Measurements from ENCODE around the gene PACS1.
"Not testable (repeated sequence)": the region's sequence is repeated elsewhere in the genome, so short reads cannot be mapped to it uniquely, and the experiment has no call there.

PACS1 gene

GRCh38 chr11:66230156-66230555 is 160.1 kb downstream of the PACS1 start:
- no peak for DNase-seq

DNA sequence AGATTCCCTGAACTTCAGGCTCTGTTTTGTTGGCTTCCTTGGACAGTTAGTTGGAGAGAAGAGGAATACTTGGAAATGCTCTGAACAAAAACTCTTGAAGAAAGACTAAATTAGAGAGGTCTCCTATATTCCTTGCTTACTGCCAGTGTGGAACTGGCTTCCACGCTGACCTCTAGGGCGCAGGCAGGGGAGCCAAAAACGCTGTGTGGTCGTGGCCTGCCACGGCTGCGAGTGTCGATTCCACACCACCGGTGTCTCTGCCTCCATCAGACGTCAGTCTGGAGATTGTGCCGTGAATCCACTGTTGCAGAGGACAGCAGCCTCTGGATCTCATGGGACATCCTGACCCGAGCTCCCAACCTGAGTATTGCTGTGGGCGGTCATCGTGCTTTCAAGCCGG is 160.9 kb downstream of the PACS1 start:
- DNase-seq, result no peak

GRCh38 chr11:66231561-66231960 is 161.5 kb downstream of the PACS1 start:
- DNase-seq, result no peak

- no peak for DNase-seq
Measured at GRCh38 chr11:66232769-66233168, 162.7 kb downstream of the PACS1 start.

DNA sequence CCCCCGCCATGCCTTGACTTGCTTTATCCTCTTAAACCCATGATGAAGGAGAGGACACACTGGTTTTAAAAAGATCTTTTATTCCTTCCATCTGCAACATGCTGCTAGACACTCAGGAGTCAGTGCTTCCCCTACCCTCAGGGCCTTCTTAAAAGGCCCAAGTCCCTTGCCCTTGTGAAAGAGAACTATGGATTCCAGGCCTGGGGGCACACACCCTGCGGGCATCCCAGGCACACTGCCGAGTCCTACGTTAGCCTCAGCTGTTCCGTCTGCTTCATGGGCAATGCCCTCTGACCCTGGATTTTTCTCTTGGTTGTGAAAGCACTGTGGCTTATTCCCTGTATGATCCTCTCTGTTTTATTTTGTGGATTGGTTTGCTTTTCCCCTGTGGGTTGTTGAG is 163.2 kb downstream of the PACS1 start:
- no peak for DNase-seq

DNA sequence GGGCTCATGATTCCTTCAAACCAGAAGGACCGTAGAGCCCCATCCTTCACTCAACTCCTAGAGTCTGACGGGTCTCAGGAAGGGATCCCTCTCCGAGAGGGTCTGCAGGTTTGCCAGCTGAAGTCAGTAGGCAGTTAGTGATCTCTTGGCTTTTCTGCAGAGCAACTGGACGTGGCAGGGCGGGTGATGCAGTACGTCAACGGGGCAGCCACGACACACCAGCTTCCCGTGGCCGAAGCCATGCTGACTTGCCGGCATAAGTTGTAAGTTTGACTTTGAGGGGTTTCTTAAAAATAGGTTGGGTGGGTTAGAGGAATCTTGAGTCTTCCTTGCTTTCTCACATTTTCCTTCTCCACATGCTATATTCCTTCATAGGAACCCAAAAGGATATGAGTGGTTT is 165.1 kb downstream of the PACS1 start:
- no peak for DNase-seq

DNA sequence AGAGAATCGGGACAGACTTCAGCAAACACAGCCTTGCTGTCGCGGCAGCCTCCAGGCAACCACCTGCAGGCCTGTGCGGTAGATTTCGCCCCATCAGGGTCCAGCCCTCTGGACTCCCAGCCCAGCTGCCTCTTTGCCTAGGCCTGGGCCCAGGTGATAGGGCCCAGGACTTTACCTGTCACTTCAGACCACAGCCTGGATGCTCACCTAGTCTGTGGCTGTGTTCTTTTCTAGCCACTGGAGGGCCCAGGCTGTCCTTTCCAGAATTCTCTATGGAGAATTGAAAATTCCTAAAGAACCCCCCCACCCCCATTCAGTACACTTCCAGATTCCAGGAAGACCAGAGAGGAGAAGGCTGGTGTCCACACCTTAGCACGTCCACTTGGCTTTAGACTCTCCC is 167.8 kb downstream of the PACS1 start:
- DNase-seq, result no peak

- no peak for DNase-seq
Measured at GRCh38 chr11:66238786-66239413, 168.8 kb downstream of the PACS1 start.

- DNase-seq, result no peak
Measured at GRCh38 chr11:66239511-66239910, 169.4 kb downstream of the PACS1 start.

DNA sequence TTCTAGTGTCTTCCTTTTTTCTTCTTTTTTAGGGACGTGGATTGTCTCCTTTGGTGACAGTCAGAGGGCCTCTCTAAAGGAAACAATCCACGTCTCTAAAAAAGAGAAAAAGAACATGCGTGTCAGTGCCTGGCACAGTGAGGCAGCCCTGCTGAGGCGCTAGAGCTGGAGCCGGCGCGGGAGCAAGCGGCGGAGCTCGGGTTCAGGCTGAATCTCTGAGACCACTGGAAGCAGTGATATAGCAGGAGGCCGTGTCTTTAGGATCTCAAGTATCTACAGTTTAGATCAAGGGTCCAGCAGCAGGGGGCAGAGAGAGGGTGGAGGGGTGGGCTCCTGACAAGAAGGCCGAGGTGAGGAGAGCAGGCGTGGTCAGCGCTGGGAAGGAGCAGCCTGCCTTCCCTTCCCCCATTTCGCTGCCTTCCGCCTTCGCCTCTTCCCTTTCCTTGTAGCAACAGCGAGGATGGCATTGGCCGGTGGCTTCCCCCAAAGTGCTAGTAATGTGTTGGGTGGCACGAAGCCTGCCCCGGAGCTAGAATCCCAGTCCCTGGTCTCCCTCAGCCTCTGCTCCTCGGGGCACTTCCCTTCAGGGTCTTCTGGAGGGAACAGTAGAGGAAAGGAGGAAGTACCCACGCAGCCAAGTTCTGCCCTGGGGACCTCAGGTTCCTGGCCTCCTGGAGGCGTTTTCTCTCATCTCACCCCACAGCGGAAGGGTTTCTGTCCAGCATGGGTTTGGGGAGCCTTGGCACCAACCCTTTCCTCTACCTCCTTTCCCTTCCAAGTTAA is 170.1 kb downstream of the PACS1 start:
- no peak for DNase-seq

DNA sequence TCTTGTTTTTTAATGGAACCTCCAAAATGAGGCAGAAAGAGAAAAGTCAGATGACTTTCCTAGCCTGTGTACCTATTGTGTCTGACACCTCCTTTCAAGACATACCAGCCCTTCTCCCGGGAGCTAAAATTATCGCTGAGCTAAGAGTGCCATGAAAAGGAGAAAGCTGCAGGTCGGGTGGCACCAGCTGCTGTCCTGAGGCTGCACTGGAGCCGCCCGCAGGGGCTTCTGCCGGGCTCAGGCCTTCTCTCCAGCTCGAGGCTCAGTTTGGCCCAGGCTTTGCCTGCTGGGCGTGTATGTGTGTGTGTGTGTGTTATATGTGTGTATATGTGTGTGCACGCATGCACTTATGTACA is 170.7 kb downstream of the PACS1 start:
- no peak for DNase-seq

DNA sequence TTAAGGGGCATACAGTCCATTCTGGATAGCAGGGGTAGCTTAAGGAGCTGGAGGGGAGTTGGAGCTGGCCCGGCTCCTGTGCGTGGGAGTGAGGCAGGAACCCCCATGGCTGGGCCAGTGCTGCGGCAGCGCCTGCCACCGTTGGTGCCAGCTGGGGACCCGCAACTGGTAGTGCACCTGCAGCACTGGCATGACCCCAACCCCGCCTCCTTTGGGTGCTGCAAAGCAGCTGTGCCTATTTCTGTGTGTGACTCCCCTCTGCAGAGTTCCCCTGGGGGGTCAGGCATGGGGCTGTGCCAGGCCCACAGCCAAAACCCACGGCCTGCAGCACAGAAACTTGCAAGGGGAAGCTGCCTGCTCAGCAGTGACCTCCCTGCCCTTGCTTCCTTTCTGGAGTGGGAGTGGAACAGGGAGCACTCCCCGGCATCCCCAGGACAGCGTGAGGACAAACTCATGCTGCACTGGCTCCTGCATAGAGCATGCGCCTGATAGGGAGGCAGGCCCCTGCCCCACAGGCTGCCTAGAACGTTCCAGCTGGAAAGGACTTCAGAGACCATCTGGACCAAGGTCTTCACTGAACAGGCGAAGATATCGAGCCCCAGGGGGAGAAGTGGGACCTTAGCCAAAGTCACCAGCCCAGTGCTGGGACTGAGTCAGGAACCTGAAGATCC is 172.2 kb downstream of the PACS1 start:
- DNase-seq, result no peak

GRCh38 chr11:66243782-66244535 is 173.9 kb downstream of the PACS1 start:
- no peak for DNase-seq

DNA sequence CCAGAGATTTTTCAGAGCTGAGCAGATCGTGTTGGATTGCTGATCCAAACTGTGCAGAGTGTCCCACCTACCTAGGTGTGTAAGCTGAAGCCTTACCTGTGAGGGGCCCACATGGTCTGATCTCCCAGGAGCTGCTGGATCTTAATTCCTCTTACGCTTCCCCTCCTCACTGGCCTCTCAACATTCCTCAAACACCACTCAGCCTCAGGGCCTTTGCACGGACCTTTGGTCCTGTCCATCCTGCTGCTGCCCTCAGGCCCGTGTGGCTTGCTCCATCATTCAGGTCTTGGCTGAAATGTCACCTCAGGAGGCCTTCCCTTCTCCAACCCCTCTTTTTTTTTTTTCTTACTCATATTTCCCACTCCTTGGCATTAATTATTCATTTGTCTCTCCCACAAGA is 177.2 kb downstream of the PACS1 start:
- no peak for DNase-seq

DNA sequence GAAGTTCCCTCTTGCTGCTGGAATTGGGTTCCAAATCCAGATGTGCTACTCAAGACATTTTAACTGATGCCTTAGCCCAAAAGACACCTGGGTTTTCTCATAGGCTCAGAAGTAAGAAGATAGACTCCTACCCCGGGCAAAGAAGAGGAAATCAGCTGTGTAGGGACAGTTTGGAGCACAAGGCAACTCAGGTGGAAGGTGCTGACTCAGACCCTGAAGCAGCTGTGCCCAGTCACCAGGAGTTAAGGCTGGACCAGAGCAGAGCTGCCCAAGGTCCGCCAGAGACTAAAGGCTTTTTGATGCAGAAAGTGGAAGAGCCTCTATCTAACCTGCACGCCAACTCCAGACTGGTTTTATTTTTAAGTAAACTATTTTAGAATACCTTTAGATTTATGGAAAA is 177.7 kb downstream of the PACS1 start:
- DNase-seq, result no peak

GRCh38 chr11:66248903-66249302 is 178.8 kb downstream of the PACS1 start:
- DNase-seq, result no peak

GRCh38 chr11:66251809-66252208 is 181.7 kb downstream of the PACS1 start:
- DNase-seq, result no peak

- not testable (repeated sequence) for DNase-seq
Measured at GRCh38 chr11:66253081-66253480, 183.0 kb downstream of the PACS1 start.

- no peak for DNase-seq
Measured at GRCh38 chr11:66258473-66258893, 188.4 kb downstream of the PACS1 start.

DNA sequence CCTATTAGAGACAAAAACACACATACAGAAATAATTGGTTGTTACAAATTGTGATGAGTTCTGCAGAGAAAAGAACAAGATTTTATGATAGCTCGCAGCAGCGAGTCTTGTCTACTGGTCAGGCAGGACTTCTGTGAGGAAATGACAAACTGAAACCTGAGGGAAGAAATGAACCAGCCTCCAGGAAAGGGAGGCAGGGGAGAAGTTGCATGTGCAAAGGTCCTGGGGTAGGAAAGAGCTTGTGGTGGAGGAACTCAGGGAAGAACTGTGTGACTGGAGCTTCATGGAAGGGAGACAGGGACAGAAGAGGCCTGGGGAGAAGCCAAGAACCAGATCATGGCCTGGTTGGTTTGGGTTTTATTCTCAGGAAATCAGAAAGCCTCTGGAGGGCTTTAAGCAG is 189.2 kb downstream of the PACS1 start:
- DNase-seq, result no peak

DNA sequence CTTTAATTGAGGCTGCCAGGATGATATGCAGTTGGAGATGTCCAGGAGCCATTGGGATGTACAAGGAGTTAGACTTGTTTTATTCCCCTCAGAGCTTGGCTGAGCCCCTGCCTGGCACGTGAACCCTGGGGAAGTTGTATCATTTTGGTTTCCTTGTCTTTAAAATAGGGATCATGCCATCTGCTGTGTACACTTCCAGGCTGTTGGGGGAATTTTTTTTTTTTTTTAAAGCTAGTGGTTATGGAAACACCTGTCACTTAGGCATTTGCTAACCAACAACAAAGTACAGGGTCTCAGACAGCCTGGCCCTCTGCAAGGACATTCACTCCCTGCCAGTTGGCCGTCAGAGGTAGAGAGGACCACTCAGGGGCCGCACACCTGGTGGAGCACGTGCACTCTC is 189.9 kb downstream of the PACS1 start:
- DNase-seq, result no peak

DNA sequence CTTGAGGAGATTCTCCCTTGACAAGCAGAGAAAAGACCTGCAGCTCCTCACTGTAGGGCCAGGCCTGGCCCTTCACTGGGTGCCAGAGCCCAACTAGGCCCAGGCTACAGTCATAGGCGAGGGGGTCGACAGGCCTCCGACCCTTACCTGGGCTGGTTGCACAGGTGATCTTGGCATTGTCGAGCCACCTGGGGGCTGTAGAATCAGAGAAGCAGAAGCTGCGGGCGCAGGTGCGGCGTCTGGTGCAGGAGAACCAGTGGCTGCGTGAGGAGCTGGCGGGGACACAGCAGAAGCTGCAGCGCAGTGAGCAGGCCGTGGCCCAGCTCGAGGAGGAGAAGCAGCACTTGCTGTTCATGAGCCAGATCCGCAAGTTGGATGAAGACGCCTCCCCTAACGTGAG is 191.5 kb downstream of the PACS1 start:
- no peak for DNase-seq

GRCh38 chr11:66262191-66262590 is 192.1 kb downstream of the PACS1 start:
- no peak for DNase-seq

DNA sequence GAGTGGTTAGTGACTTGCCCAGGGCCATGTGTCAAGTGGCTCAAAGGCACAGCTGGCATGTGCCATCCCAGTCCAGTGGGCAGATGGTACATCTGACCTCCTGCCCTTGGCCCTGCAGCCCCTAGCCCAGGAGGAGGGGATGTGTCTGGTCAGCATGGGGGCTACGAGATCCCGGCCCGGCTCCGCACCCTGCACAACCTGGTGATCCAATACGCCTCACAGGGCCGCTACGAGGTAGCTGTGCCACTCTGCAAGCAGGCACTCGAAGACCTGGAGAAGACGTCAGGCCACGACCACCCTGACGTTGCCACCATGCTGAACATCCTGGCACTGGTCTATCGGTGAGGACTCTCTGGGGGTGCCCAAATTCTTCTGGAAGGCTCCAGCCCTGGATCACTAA is 192.6 kb downstream of the PACS1 start:
- DNase-seq, result no peak

All from inflammatory macrophage treated with lipopolysaccharide for 1 hour (primary cell).